GM12878 (cell line): ENCODE data around the gene SSH2. TPM values are rescaled to one million over a fixed set of nuclear protein-coding genes. Genes with fewer than 3 reads are reported as not detected.

Experiments
- ATAC-seq: fragments of 200-7000 bp; cut with Tn5 transposase; 3 replicates; pipeline ENCODE4 v1.9.1; 2020; ENCODE audit warnings: mild to moderate bottlenecking, moderate library complexity
- BruUV-seq: library from RNA; stranded (reverse); fragments of 400-500 nt; replicated peaks from 2 replicates; lab custom pipeline; 2021; lab: Mats Ljungman, UMichigan
- CTCF ChIA-PET: fragments of 300-600 bp; sonication (Branson Sonifier 250); formaldehyde crosslinking; extraction: SDS; loops from one replicate; lab custom pipeline; 2021; ENCODE audit warnings: inconsistent platforms; lab: Yijun Ruan, JAX
- POLR2A ChIA-PET: fragments of 350-600 bp; formaldehyde crosslinking; extraction: SDS; loops from one replicate; lab custom pipeline; 2021; ENCODE audit warnings: inconsistent platforms; lab: Charles Lee
- RAD21 ChIA-PET: fragments of 300-600 bp; sonication (Branson Sonifier 250); formaldehyde crosslinking; loops from one replicate; lab custom pipeline; 2023; ENCODE audit warnings: antibody characterized with exemption; ENCODE audit not compliant: unreplicated experiment; lab: Charles Lee
- SMC1A ChIA-PET: fragments of 300-600 bp; sonication (Branson Sonifier 250); formaldehyde crosslinking; loops from one replicate; lab custom pipeline; 2023; ENCODE audit not compliant: unreplicated experiment, uncharacterized antibody; lab: Charles Lee
- DNase-seq: peaks from one replicate; pipeline ENCODE4 v3.0.0-alpha.2; 2011; ENCODE audit warnings: low read depth, low spot score
- FAIRE-seq: peaks from 3 replicates; lab custom pipeline; 2011; peaks lifted over from hg19 to GRCh38; lab: Jason Lieb, UNC
- H2AFZ ChIP-seq: 2 replicates; pipeline ENCODE4 v1.6.0; 2011; ENCODE audit warnings: low read depth, low read length, control low read depth; ENCODE audit not compliant: control insufficient read depth
- H3K27ac ChIP-seq: 2 replicates; pipeline ENCODE4 v1.5.1; 2011; ENCODE audit warnings: control low read depth; ENCODE audit not compliant: control insufficient read depth, insufficient read depth
- H3K27me3 ChIP-seq, 2 experiments: replicated peaks in 1 of 2; 2 replicates each; pipeline versions ENCODE4 v1.6.0 to v1.6.1; 2011; ENCODE audit warnings: low read length in 1 of 2; ENCODE audit not compliant: control insufficient read depth in 2 of 2, insufficient read depth in 2 of 2
- H3K36me3 ChIP-seq, 2 experiments: 2 replicates each; pipeline ENCODE4 v1.5.1; 2011; ENCODE audit warnings: low read length in 1 of 2; ENCODE audit not compliant: control insufficient read depth in 2 of 2, insufficient read depth in 2 of 2
- H3K4me1 ChIP-seq: 2 replicates; pipeline ENCODE4 v1.6.1; 2011; ENCODE audit warnings: mild to moderate bottlenecking, low read length, moderate library complexity, mixed read lengths; ENCODE audit not compliant: control insufficient read depth, insufficient read depth
- H3K4me2 ChIP-seq: 2 replicates; pipeline ENCODE4 v1.6.0; 2011; ENCODE audit warnings: control low read depth; ENCODE audit not compliant: control insufficient read depth, insufficient read depth
- H3K4me3 ChIP-seq: fragments of 200-600 bp; sonication (generic); 2 replicates; pipeline ENCODE4 v1.5.1; 2016
- H3K79me2 ChIP-seq: 2 replicates; pipeline ENCODE4 v1.6.0; 2011; ENCODE audit warnings: low read length; ENCODE audit not compliant: control insufficient read depth, insufficient read depth
- H3K9ac ChIP-seq: 2 replicates; pipeline ENCODE4 v1.8.0; 2011; ENCODE audit warnings: low read length, control low read depth, mixed read lengths; ENCODE audit not compliant: control insufficient read depth, insufficient read depth
- H3K9me3 ChIP-seq: replicated peaks from 3 replicates; pipeline ENCODE4 v1.5.1; 2011; ENCODE audit warnings: mild to moderate bottlenecking, low read length; ENCODE audit not compliant: control insufficient read depth, insufficient read depth
- H4K20me1 ChIP-seq: 2 replicates; pipeline ENCODE4 v1.6.0; 2011; ENCODE audit not compliant: control insufficient read depth, insufficient read depth
- BRCA1 ChIP-seq: IDR thresholded peaks from 2 replicates; pipeline ENCODE4 v1.6.1; 2011; ENCODE audit warnings: low read depth, low read length, improper control_type of control experiment
- CEBPZ ChIP-seq: fragments of 150-350 bp; IDR thresholded peaks from 2 replicates; pipeline ENCODE4 v1.6.1; 2016; ENCODE audit warnings: low read depth, low read length
- HDAC2 ChIP-seq: fragments of 200-600 bp; sonication (generic); IDR thresholded peaks from 2 replicates; pipeline ENCODE4 v1.6.1; 2017
- IKZF1 ChIP-seq: fragments of 450-650 bp; conservative IDR thresholded peaks from 2 replicates; pipeline ENCODE4 v1.6.1; 2017; ENCODE audit warnings: antibody characterized with exemption, mild to moderate bottlenecking
- MXI1 ChIP-seq: fragments of 150-350 bp; IDR thresholded peaks from 2 replicates; pipeline ENCODE4 v1.6.1; 2011; ENCODE audit warnings: low read depth, mild to moderate bottlenecking, inconsistent platforms, low read length, improper control_type of control experiment
- PKNOX1 ChIP-seq: fragments of 450-650 bp; IDR thresholded peaks from 2 replicates; pipeline ENCODE4 v1.6.1; 2016; ENCODE audit warnings: mild to moderate bottlenecking
- RAD51 ChIP-seq: fragments of 450-650 bp; IDR thresholded peaks from 2 replicates; pipeline ENCODE4 v1.6.1; 2016; ENCODE audit warnings: moderate library complexity, mild to moderate bottlenecking, inconsistent platforms
- RELA ChIP-seq: fragments of 450-650 bp; IDR thresholded peaks from 2 replicates; pipeline ENCODE4 v1.8.0; 2014; ENCODE audit warnings: borderline replicate concordance; ENCODE audit not compliant: partially characterized antibody
- SMC3 ChIP-seq: IDR thresholded peaks from 2 replicates; pipeline ENCODE4 v1.6.1; 2011; ENCODE audit warnings: low read length, improper control_type of control experiment, borderline replicate concordance
- SUPT20H ChIP-seq: IDR thresholded peaks from 2 replicates; pipeline ENCODE4 v1.6.1; 2011; ENCODE audit warnings: low read depth, mild to moderate bottlenecking, low read length, moderate library complexity, borderline replicate concordance; ENCODE audit not compliant: control insufficient read depth
- TCF3 ChIP-seq: IDR thresholded peaks from 2 replicates; pipeline ENCODE4 v1.6.1; 2012; ENCODE audit warnings: low read depth, mild to moderate bottlenecking, low read length, borderline replicate concordance; ENCODE audit not compliant: insufficient read depth
- WGBS: methylation state at CpG from one replicate; pipeline ENCODE4 v1.1.6; 2016; ENCODE audit warnings: low lambda C conversion rate; ENCODE audit not compliant: insufficient replicate concordance, insufficient coverage; ENCODE audit errors: missing lambda C conversion rate; 5-methylcytosine and 5-hydroxymethylcytosine counted together
- in situ Hi-C: fragments of 300-500 bp; cut with MboI; formaldehyde crosslinking; loops from 9 replicates; pipeline ENCODE4 v1.14.3; 2018; ENCODE audit warnings: mixed read lengths
- intact Hi-C: fragments of 100-400 bp; cut with micrococcal nuclease; formaldehyde crosslinking; loops from one replicate; pipeline ENCODE4 v1.14.2; 2022; ENCODE audit not compliant: unreplicated experiment
- polyA plus RNA-seq, 11 experiments: library from polyadenylated mRNA; depleted of rRNA in 4 of 11; unstranded in 6 of 11; stranded (reverse) in 5 of 11; fragments of >200 nt; fragmentation: Nextera tagmentation in 4 of 11; fragmentation: Illumina TruSeq in 1 of 11; extraction: Ambion mirVana in 4 of 11; extraction: Trizol in 1 of 11; gene quantifications; 1 replicate in 1 of 11; 2 replicates in 10 of 11; pipeline versions ENCODE4 v1.2.1 to v1.2.3, GENCODE V29; 2011 to 2016; ENCODE audit warnings: inconsistent platforms in 2 of 11, missing spikeins in 2 of 11, low read depth in 1 of 11
- total RNA-seq, 4 experiments: library from RNA; depleted of rRNA in 3 of 4; stranded (reverse); fragments of >200 nt in 3 of 4; fragmentation: Illumina TruSeq in 1 of 4; extraction: Trizol in 1 of 4; gene quantifications; 2 replicates each; pipeline versions ENCODE4 v1.2.1 to v1.2.3, GENCODE V29; 2013 to 2021
- TF ChIP-seq, protein P1 (sequence below): fragments of 450-650 bp; IDR thresholded peaks from 2 replicates; pipeline ENCODE4 v1.6.1; 2017; ENCODE audit warnings: low read depth, mild to moderate bottlenecking, moderate library complexity
- TF ChIP-seq, protein P2 (sequence below): IDR thresholded peaks from 2 replicates; pipeline ENCODE4 v1.6.1; 2011; ENCODE audit warnings: mild to moderate bottlenecking, low read depth, low read length, moderate library complexity; ENCODE audit not compliant: insufficient replicate concordance

Gene SSH2
- total and polyA plus RNA-seq, 10 of the 15 experiments (the other 5 are each of a cell fraction or from before 2014, with no cell fraction given): 9.3 to 65.9 (median 34.0) TPM

DNA sequence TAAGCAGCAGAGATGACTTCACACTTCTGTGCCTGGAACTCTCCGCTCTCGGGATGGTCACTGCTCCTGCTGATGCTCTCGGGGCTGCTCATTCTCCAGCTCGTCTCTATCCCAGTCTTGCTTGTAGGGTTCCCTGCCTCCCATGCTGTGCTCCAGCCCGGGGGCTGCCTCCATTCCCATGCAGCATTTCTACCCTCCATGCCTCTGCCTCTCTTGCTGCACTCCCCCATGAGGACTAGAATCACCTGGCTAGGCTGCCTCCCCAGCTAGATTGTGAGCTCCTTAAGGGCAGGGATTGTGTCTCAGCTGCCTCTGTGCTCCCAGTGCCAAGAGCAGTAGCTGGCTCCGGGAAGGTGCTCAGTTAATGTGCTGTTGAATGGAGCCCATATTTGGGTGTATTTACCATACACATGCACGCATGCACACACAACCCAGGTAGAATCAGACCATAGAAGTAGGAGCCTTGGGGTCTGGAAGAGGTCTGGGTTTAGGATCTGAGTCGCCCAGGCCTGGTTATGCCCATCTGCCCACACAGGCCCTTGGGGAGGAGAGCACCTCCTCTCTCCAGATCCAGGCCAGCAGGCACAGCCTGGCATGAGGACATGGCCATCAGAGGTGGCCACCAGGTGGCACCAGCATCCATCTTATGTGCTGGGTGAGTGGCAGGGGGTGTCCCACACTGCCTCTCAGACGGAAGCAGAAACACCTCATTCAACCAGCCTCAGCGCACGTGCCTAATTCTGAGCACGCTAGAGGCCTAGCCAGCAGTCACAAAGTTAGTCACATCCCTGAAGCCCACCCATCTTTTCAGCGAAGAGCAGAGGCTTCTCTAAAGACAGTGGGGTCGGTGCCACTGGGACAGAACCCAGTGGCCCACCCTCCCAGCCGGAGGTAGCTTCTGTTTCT lies 349.9 kb downstream of the SSH2 start:
- intact Hi-C loops (loop anchor here (1.0 to 5.0 kb wide), 5 partner anchors 11 to 442 kb away; no protein-coding TSS in a partner anchor), in situ Hi-C loops (no loop called here)
- Histone ChIP-seq H3K9me3 (no peaks in the 10 kb centered on the region), H3K4me2 (no peak overlapping the region), H3K36me3 (peaks cover 8 to 21% of the 10 kb centered on the region in 2 experiments; a peak in 3 of 4 replicates), H3K79me2 (peaks cover 4% of the 10 kb centered on the region; the same call in 1 of the 2 replicates), H2AFZ (no peak overlapping the region; the same call in 1 of the 2 replicates), H4K20me1 (no peaks in the 10 kb centered on the region), H3K27ac (no peak overlapping the region; the same call in 1 of the 2 replicates), H3K4me1 (peaks cover 11% of the 10 kb centered on the region), H3K4me3 (no peak overlapping the region), H3K9ac (no peak overlapping the region), H3K27me3 (no peaks in the 10 kb centered on the region)
- SMC1A ChIA-PET: interaction anchor here (0.6 to 2.6 kb wide), 15 partner anchors 11 to 449 kb away, joined by 3 to 14 read pairs (median 3); partner anchors contain the start of gene ANKRD13B
- RAD21 ChIA-PET: interaction anchor here (0.6 to 4.1 kb wide), 14 partner anchors 10 to 513 kb away, joined by 3 to 25 read pairs (median 4); partner anchors contain the start of genes ANKRD13B and TP53I13
- DNase-seq (no peak), FAIRE-seq (peak; percentile 98), ATAC-seq (peak; percentile 100)
- POLR2A ChIA-PET: interaction anchor here (0.7 to 1.8 kb wide), 5 partner anchors 12 to 125 kb away, joined by 3 to 9 read pairs (median 3); partner anchors contain the start of gene ANKRD13B
- WGBS: 53% methylated on average over 13 of the region's 15 CpGs
- no TSS peak for BruUV-seq
- CTCF ChIA-PET: interaction anchor here (0.7 to 6.1 kb wide), 22 partner anchors 8 to 513 kb away, joined by 3 to 72 read pairs (median 4); partner anchors contain the start of gene ANKRD13B
- TF ChIP-seq, protein P1, sequence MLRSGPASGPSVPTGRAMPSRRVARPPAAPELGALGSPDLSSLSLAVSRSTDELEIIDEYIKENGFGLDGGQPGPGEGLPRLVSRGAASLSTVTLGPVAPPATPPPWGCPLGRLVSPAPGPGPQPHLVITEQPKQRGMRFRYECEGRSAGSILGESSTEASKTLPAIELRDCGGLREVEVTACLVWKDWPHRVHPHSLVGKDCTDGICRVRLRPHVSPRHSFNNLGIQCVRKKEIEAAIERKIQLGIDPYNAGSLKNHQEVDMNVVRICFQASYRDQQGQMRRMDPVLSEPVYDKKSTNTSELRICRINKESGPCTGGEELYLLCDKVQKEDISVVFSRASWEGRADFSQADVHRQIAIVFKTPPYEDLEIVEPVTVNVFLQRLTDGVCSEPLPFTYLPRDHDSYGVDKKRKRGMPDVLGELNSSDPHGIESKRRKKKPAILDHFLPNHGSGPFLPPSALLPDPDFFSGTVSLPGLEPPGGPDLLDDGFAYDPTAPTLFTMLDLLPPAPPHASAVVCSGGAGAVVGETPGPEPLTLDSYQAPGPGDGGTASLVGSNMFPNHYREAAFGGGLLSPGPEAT: peak; percentile 46; the same call in 1 of the 2 replicates
- TF ChIP-seq RAD51: peak; percentile 79
- no peak for TF ChIP-seq HDAC2
- no peak for TF ChIP-seq SUPT20H
- no peak for TF ChIP-seq CEBPZ
- peak; percentile 76 for TF ChIP-seq MXI1
- no peak for TF ChIP-seq BRCA1
- TF ChIP-seq TCF3: no peak
- TF ChIP-seq IKZF1: peak; percentile 31; the same call in 1 of the 2 replicates
- TF ChIP-seq RELA: peak; percentile 84
- peak; percentile 96 for TF ChIP-seq PKNOX1
- TF ChIP-seq, protein P2, sequence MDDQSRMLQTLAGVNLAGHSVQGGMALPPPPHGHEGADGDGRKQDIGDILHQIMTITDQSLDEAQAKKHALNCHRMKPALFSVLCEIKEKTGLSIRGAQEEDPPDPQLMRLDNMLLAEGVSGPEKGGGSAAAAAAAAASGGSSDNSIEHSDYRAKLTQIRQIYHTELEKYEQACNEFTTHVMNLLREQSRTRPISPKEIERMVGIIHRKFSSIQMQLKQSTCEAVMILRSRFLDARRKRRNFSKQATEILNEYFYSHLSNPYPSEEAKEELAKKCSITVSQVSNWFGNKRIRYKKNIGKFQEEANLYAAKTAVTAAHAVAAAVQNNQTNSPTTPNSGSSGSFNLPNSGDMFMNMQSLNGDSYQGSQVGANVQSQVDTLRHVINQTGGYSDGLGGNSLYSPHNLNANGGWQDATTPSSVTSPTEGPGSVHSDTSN: peak; percentile 89
- TF ChIP-seq SMC3: peak; percentile 92
